ENCODE measurements around the gene TMEM181.
A peak's percentile ranks its signal among the peaks of the same experiment; 100 is the strongest.
"Not testable (repeated sequence)": the region's sequence is repeated elsewhere in the genome, so short reads cannot be mapped to it uniquely, and the experiment has no call there.

Gene TMEM181

GRCh38 chr6:158539413-158539812 lies 20.5 kb upstream of the TMEM181 start:
- DNase-seq, result no peak

GRCh38 chr6:158539881-158540280 lies 20.0 kb upstream of the TMEM181 start:
- DNase-seq, result no peak

- DNase-seq, result no peak
Measured at GRCh38 chr6:158543606-158544185, 16.2 kb upstream of the TMEM181 start.

GRCh38 chr6:158544428-158544827 lies 15.5 kb upstream of the TMEM181 start:
- no peak for DNase-seq

GRCh38 chr6:158545043-158545966 lies 14.6 kb upstream of the TMEM181 start:
- no peak for DNase-seq

GRCh38 chr6:158548418-158549161 lies 11.3 kb upstream of the TMEM181 start:
- DNase-seq, result peak; percentile 78

- no peak for DNase-seq
Measured at GRCh38 chr6:158552055-158552795, 7.7 kb upstream of the TMEM181 start.

GRCh38 chr6:158552796-158553138 lies 7.1 kb upstream of the TMEM181 start:
- no peak for DNase-seq

GRCh38 chr6:158554611-158555361 lies 5.1 kb upstream of the TMEM181 start:
- no peak for DNase-seq

- no peak for DNase-seq
Measured at GRCh38 chr6:158556113-158556512, 3.8 kb upstream of the TMEM181 start.

- not testable (repeated sequence) for DNase-seq
Measured at GRCh38 chr6:158557110-158557509, 2.8 kb upstream of the TMEM181 start.

GRCh38 chr6:158557927-158558326 lies 2.0 kb upstream of the TMEM181 start:
- DNase-seq, result no peak

GRCh38 chr6:158558415-158559306 lies 1.2 kb upstream of the TMEM181 start:
- no peak for DNase-seq

- no peak for DNase-seq
Measured at GRCh38 chr6:158559338-158559894, 475 bp upstream of the TMEM181 start.

GRCh38 chr6:158560836-158561320 lies 987 bp downstream of the TMEM181 start:
- DNase-seq, result no peak

GRCh38 chr6:158561321-158561884 lies 1.5 kb downstream of the TMEM181 start:
- no peak for DNase-seq

GRCh38 chr6:158561938-158562337 lies 2.0 kb downstream of the TMEM181 start:
- DNase-seq, result no peak

- DNase-seq, result no peak
Measured at GRCh38 chr6:158564243-158565121, 4.6 kb downstream of the TMEM181 start.

- DNase-seq, result no peak
Measured at GRCh38 chr6:158565122-158565429, 5.2 kb downstream of the TMEM181 start.

All from COR-L47 (cell line).